Smooth muscle cell (in vitro differentiated cells): Measurements from ENCODE around the gene CLHC1. TPM values are rescaled to one million over a fixed set of nuclear protein-coding genes. Genes with fewer than 3 reads are reported as not detected.

Experiments
- DNase-seq: peaks from one replicate; lab custom pipeline; 2025; ENCODE audit not compliant: unreplicated experiment; lab: John Stamatoyannopoulos, UW
- H2AFZ ChIP-seq: fragments of 200-600 bp; sonication (generic); 2 replicates; pipeline ENCODE4 v1.6.0; 2016; ENCODE audit warnings: antibody characterized with exemption, low read depth, mild to moderate bottlenecking
- H3F3A ChIP-seq: fragments of 200-600 bp; sonication (generic); 2 replicates; pipeline ENCODE4 v1.6.0; 2017; ENCODE audit warnings: antibody characterized with exemption, low read depth
- H3K27ac ChIP-seq: fragments of 200-600 bp; sonication (generic); 2 replicates; pipeline ENCODE4 v1.5.1; 2016; ENCODE audit warnings: low read depth, mild to moderate bottlenecking
- H3K27me3 ChIP-seq: fragments of 200-600 bp; sonication (generic); 2 replicates; pipeline ENCODE4 v1.6.1; 2016; ENCODE audit warnings: low read depth, mild to moderate bottlenecking
- H3K36me3 ChIP-seq: fragments of 200-600 bp; sonication (generic); 2 replicates; pipeline ENCODE4 v1.5.1; 2016; ENCODE audit warnings: low read depth
- H3K4me1 ChIP-seq: fragments of 200-600 bp; sonication (generic); 2 replicates; pipeline ENCODE4 v1.5.1; 2016; ENCODE audit warnings: low read depth
- H3K4me2 ChIP-seq: fragments of 200-600 bp; sonication (generic); 2 replicates; pipeline ENCODE4 v1.6.0; 2016; ENCODE audit warnings: mild to moderate bottlenecking
- H3K4me3 ChIP-seq: fragments of 200-600 bp; sonication (generic); 2 replicates; pipeline ENCODE4 v1.5.1; 2016; ENCODE audit warnings: mild to moderate bottlenecking
- H3K79me2 ChIP-seq: fragments of 200-600 bp; sonication (generic); 2 replicates; pipeline ENCODE4 v1.6.0; 2016; ENCODE audit warnings: low read depth, mild to moderate bottlenecking
- H3K9ac ChIP-seq: fragments of 200-600 bp; sonication (generic); 2 replicates; pipeline ENCODE4 v1.6.0; 2016; ENCODE audit warnings: low read depth
- H3K9me3 ChIP-seq: fragments of 200-600 bp; sonication (generic); replicated peaks from 2 replicates; pipeline ENCODE4 v1.5.1; 2016; ENCODE audit warnings: low read depth
- H4K20me1 ChIP-seq: fragments of 200-600 bp; sonication (generic); 2 replicates; pipeline ENCODE4 v1.6.0; 2016; ENCODE audit warnings: low read depth
- CTCF ChIP-seq: fragments of 200-600 bp; sonication (generic); IDR thresholded peaks from 2 replicates; pipeline ENCODE4 v1.5.1; 2017; ENCODE audit warnings: borderline replicate concordance, mild to moderate bottlenecking, antibody characterized with exemption; ENCODE audit not compliant: insufficient read depth, poor library complexity, severe bottlenecking
- WGBS: methylation state at CpG from one replicate; pipeline ENCODE4 v1.1.7; 2016; ENCODE audit warnings: low lambda C conversion rate; 5-methylcytosine and 5-hydroxymethylcytosine counted together
- polyA plus RNA-seq: library from polyadenylated mRNA; unstranded; fragments of >200 nt; fragmentation: Nextera tagmentation; extraction: Ambion mirVana; gene quantifications from 2 replicates; pipeline ENCODE4 v1.2.1, GENCODE V29; 2016
- total RNA-seq: library from RNA; depleted of rRNA; stranded (reverse); fragments of >200 nt; gene quantifications from 2 replicates; pipeline ENCODE4 v1.2.3, GENCODE V29; 2014

CLHC1 gene
- total and polyA plus RNA-seq, 2 experiments from 2014 or later: 10.0 to 14.4 TPM

DNA sequence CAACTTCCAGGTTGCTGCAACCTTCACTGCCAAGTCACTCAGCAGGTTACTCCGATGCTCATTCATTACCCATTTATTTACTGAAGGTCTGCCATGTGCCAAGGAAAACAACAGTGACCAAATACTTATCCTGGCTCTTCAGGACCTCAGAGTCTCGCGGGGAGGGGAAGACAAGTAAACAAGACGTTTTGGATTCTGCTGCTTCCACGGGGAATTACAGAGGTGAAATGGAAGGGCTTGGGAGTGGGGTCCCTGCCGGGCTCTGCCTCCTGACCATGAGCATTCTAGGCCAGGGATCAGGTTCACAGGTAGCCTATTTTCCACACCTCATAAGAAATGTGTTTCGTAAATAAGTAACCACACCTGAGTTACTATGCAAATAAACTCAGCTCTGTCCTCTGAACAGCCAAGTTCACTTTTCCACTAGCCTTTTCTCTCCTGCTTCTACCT is 68.1 kb downstream of the CLHC1 start:
- Histone ChIP-seq H3K36me3 (no peaks in the 10 kb centered on the region), H3K4me3 (no peak overlapping the region), H2AFZ (no peak overlapping the region), H3K9ac (no peak overlapping the region), H3F3A (peaks cover 7% of the 10 kb centered on the region), H3K9me3 (no peaks in the 10 kb centered on the region), H3K27ac (peak overlapping the region; percentile 69), H3K27me3 (no peaks in the 10 kb centered on the region), H4K20me1 (no peaks in the 10 kb centered on the region), H3K79me2 (no peaks in the 10 kb centered on the region), H3K4me2 (peak overlapping the region; percentile 49), H3K4me1 (peaks cover 15% of the 10 kb centered on the region)
- DNase-seq: no peak
- no peak for TF ChIP-seq CTCF
- 89% methylated on average over 7 of the region's 7 CpGs for WGBS

DNA sequence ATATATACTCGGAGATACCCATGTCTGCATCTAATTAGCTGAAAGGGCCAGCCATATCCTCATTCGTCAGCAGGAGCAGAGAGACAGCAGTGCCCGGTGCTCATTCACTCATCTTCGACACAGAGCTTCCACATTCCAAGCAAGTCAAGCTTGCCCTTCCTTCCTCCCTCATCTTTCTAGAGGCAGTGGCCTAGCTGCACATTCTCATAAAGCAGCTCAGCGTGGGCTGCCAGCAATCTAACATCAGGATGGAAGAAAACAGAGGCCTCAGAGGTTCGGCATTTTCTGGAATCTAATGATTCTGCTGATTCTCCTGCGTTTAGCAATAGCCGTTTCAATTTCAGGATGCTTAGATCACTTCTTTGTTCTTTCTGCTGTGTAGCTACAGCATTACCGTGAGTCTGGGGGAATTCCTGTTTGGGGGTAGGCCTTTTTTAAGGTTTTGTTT is 68.8 kb downstream of the CLHC1 start:
- H3K4me3 ChIP-seq: no peak overlapping the region
- H3K9ac ChIP-seq: no peak overlapping the region
- no peaks in the 10 kb centered on the region for H3K79me2 ChIP-seq
- no peak overlapping the region for H2AFZ ChIP-seq
- TF ChIP-seq CTCF: no peak
- H3K9me3 ChIP-seq: no peaks in the 10 kb centered on the region
- H3K27me3 ChIP-seq: no peaks in the 10 kb centered on the region
- H3K4me2 ChIP-seq: peak overlapping the region; percentile 49
- no peak for DNase-seq
- H3K4me1 ChIP-seq: peaks cover 13% of the 10 kb centered on the region
- peak overlapping the region; percentile 69 for H3K27ac ChIP-seq
- 23% methylated on average over 9 of the region's 9 CpGs for WGBS
- H3K36me3 ChIP-seq: no peaks in the 10 kb centered on the region
- H3F3A ChIP-seq: peaks cover 8% of the 10 kb centered on the region
- peaks cover under 1% of the 10 kb centered on the region for H4K20me1 ChIP-seq

GRCh38 chr2:55162284-55163006 is 69.6 kb downstream of the CLHC1 start:
- DNase-seq: no peak
- WGBS: 74% methylated on average over 11 of the region's 11 CpGs
- Histone ChIP-seq H3K4me2 (no peak overlapping the region), H4K20me1 (peaks cover 6% of the 10 kb centered on the region), H3K27me3 (no peaks in the 10 kb centered on the region), H3F3A (peaks cover 16% of the 10 kb centered on the region), H3K9ac (no peak overlapping the region), H3K79me2 (no peaks in the 10 kb centered on the region), H3K4me1 (peaks cover 17% of the 10 kb centered on the region), H3K27ac (peak overlapping the region; percentile 29), H2AFZ (no peak overlapping the region), H3K4me3 (no peak overlapping the region), H3K9me3 (no peaks in the 10 kb centered on the region), H3K36me3 (no peaks in the 10 kb centered on the region)
- TF ChIP-seq CTCF: no peak
